Nephron progenitor cell (in vitro differentiated cells): Measurements from ENCODE around the gene SLC25A11.

Experiments used
- DNase-seq: peaks from one replicate; pipeline ENCODE4 v3.0.0; 2021
- H3K27ac Mint-ChIP-seq: 2 replicates; pipeline ENCODE4 v1.8.0; 2021; ENCODE audit warnings: mild to moderate bottlenecking, moderate library complexity, mixed read lengths
- H3K27me3 Mint-ChIP-seq: 2 replicates; pipeline ENCODE4 v1.8.0; 2021; ENCODE audit warnings: mild to moderate bottlenecking, low read depth, mixed read lengths; ENCODE audit not compliant: poor library complexity
- H3K36me3 Mint-ChIP-seq: 2 replicates; pipeline ENCODE4 v1.8.0; 2021; ENCODE audit warnings: low read depth, mixed read lengths
- H3K4me1 Mint-ChIP-seq: 2 replicates; pipeline ENCODE4 v1.8.0; 2021; ENCODE audit warnings: mixed read lengths
- H3K4me3 Mint-ChIP-seq: 2 replicates; pipeline ENCODE4 v1.8.0; 2021; ENCODE audit warnings: mild to moderate bottlenecking, moderate library complexity, mixed read lengths
- H3K9me3 Mint-ChIP-seq: 2 replicates; pipeline ENCODE4 v1.8.0; 2021; ENCODE audit warnings: mild to moderate bottlenecking, moderate library complexity, mixed read lengths
- TF ChIP-seq, protein P1 (sequence below): fragments of 200-600 bp; sonication (generic); IDR thresholded peaks from 2 replicates; pipeline ENCODE4 v1.5.0; 2021; ENCODE audit warnings: antibody characterized with exemption

Gene SLC25A11

DNA sequence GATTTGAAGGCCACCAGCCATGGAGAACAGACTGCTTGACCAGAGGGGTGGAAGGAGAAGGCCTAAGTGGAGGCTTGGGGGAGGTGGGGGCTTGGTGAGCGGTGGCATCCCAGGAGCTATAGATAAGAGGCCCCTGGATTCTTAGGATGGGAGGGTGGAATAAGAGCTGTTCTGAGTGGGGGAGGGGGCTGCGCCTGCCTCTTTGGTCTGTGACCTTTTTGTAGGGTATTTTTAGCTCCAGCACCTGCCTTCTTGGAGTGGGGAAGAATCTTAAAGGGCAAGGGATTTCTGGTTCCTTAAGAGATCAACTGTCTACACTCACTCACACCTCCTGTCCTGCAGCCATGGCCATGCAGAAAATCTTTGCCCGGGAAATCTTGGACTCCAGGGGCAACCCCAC is 11.6 kb upstream of the SLC25A11 start:
- peaks cover 32% of the 10 kb centered on the region for H3K36me3 Mint-ChIP-seq
- H3K4me3 Mint-ChIP-seq = peak overlapping the region; percentile 85
- H3K27me3 Mint-ChIP-seq = peaks cover 5% of the 10 kb centered on the region
- H3K4me1 Mint-ChIP-seq = peaks cover 55% of the 10 kb centered on the region
- DNase-seq = no peak
- H3K27ac Mint-ChIP-seq = peak overlapping the region; percentile 94
- TF ChIP-seq, protein P1, sequence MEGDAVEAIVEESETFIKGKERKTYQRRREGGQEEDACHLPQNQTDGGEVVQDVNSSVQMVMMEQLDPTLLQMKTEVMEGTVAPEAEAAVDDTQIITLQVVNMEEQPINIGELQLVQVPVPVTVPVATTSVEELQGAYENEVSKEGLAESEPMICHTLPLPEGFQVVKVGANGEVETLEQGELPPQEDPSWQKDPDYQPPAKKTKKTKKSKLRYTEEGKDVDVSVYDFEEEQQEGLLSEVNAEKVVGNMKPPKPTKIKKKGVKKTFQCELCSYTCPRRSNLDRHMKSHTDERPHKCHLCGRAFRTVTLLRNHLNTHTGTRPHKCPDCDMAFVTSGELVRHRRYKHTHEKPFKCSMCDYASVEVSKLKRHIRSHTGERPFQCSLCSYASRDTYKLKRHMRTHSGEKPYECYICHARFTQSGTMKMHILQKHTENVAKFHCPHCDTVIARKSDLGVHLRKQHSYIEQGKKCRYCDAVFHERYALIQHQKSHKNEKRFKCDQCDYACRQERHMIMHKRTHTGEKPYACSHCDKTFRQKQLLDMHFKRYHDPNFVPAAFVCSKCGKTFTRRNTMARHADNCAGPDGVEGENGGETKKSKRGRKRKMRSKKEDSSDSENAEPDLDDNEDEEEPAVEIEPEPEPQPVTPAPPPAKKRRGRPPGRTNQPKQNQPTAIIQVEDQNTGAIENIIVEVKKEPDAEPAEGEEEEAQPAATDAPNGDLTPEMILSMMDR = no peak
- no peaks in the 10 kb centered on the region for H3K9me3 Mint-ChIP-seq

DNA sequence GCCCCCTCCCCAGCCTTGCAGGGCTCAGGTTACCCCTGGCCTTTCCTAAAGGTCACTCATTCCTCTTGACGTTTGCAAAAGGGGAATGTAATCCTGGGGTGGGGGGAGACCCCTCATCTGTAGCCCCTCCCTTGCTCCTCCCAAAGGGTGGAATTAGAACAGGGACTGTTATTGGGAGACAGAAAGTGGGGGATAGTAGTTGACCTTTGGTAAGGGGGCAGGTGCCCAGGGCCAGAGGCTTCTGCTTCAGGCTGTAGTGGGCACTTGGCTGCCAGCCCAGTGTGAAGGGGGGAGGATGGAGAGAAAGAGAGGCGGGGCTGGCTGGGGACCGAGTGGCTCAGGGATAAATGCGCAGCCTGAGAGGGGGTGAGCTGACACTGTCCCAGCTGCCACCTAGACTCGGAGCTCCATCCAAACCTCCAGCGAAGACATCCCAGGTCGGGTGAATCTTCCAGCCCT is 10.9 kb upstream of the SLC25A11 start, which contains the start of gene ENO3:
TSS of gene ENO3 (plus strand) at position 374 of the 459 bp plus-strand sequence. CDS start 711 bp downstream, outside the sequence.
- H3K27me3 Mint-ChIP-seq = peaks cover 5% of the 10 kb centered on the region
- TF ChIP-seq, protein P1 = no peak
- H3K27ac Mint-ChIP-seq = peak within 1 kb of the TSS; percentile 94
- peaks cover 29% of the 10 kb centered on the region for H3K36me3 Mint-ChIP-seq
- H3K4me3 Mint-ChIP-seq = peak within 1 kb of the TSS; percentile 85
- H3K4me1 Mint-ChIP-seq = peaks cover 55% of the 10 kb centered on the region
- H3K9me3 Mint-ChIP-seq = no peaks in the 10 kb centered on the region
- peak; percentile 45 for DNase-seq

DNA sequence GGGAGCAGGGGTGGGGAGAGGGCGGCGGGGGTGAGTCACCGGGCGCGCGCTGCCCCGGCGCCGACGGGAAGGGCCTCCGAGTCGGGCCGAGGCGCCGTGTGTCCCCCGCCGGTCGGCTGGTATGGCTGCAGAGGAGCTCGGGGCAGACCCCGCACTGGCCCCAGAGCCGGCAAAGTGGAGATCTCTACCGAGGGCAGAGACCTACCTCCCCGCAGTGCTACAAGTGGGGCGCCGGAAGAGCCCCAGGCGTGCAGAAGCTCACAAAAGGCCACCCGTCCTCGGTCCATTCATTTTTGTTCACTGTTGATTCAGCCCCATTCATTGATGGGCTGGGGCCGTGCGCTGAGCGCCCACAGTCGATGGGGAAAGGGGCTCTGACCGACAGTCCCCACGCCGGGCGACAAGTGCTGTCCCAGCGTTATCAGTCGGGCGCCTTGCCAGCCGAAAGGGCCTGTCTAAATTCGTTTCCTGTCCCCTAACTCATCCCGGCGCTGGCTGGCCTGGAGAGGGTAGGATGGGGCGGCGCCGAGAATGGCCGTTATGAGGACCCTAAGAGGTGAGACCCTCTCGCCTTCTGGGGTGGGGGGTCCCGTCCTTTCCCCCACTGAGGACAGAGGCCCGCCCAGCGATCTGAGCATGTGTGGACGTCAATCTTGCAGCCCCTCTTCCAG is 10.4 kb upstream of the SLC25A11 start:
- Mint-ChIP-seq H3K27ac (peak overlapping the region; percentile 94), H3K36me3 (peaks cover 29% of the 10 kb centered on the region)
- peak; percentile 65 for DNase-seq

DNA sequence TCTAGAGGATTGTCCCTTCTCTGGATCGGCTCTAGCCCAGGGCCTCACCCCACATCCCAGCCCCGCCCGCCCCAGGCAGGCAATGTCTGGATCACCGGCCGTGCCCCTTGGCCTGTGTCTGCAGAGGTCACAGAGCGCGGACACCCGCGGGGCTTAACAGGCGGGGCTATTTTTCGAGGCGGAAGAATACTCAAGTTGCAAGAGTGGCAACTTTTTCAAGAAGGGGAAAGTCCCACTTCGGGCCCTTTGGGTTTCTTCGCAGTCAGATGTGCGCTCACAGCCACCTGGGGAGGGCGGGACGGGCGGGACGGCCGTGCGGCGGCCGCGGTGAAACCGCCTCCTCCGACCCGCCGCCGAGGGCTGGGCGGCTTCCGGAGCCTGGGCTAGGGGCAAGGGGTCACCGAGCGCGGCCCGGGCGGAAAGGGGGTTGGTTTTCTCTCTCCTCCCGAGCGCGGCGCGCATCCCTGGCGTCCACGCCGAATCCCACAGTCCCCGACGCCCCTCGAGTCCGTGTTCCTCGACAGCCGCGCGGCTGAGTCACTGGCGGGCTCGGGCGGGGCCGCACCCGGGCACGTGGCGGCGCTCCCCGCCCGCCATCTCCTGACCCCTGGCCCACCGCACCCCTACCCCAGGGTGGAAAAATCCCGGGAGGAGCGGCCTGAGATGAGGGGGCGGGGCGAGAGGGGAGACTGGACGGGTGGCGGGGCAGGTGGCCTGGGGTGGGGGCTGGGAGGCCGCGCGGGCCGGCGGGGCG is 9.7 kb upstream of the SLC25A11 start:
- H3K4me3 Mint-ChIP-seq = peak overlapping the region; percentile 74
- peaks cover 24% of the 10 kb centered on the region for H3K36me3 Mint-ChIP-seq
- DNase-seq = peak; percentile 75
- H3K27me3 Mint-ChIP-seq = peaks cover 4% of the 10 kb centered on the region
- H3K9me3 Mint-ChIP-seq = no peaks in the 10 kb centered on the region
- H3K4me1 Mint-ChIP-seq = peaks cover 62% of the 10 kb centered on the region
- H3K27ac Mint-ChIP-seq = peak overlapping the region; percentile 79
- TF ChIP-seq, protein P1 = no peak

More for the DNA sequence above, 10.4 kb upstream of the SLC25A11 start:
- no peaks in the 10 kb centered on the region for H3K9me3 Mint-ChIP-seq
- peaks cover 5% of the 10 kb centered on the region for H3K27me3 Mint-ChIP-seq
- H3K4me1 Mint-ChIP-seq = peaks cover 60% of the 10 kb centered on the region
- TF ChIP-seq, protein P1 = no peak
- H3K4me3 Mint-ChIP-seq = peak overlapping the region; percentile 85

DNA sequence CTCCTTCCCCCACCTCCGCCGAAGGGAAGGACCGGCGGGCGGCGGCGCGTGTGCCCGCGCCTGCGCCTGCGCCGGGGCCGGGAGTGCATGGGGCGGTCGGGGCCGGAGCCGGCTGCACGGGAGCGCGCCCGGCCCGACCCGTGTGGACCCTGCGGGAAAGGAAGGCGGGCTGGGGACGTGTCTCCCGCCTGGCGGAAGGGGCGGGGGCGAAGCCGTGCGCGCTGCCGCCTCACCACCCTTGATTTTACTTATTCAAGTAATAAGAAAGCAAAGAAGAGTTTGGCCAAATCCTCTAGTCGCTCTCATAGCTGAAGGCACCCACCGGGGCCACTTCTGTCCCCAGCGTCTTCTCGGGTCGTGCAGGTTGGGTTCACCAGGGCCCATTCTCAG is 9.1 kb upstream of the SLC25A11 start:
- Mint-ChIP-seq H3K4me1 (peaks cover 59% of the 10 kb centered on the region), H3K4me3 (peak overlapping the region; percentile 99), H3K36me3 (peaks cover 18% of the 10 kb centered on the region), H3K9me3 (no peaks in the 10 kb centered on the region), H3K27me3 (peaks cover 3% of the 10 kb centered on the region), H3K27ac (peak overlapping the region; percentile 99)
- peak; percentile 81 for DNase-seq
- TF ChIP-seq, protein P1 = no peak
